Astrocyte of the hippocampus (primary cell): ENCODE data around the gene AGPAT3.
A peak's percentile ranks its signal among the peaks of the same experiment; 100 is the strongest.
"Not testable (repeated sequence)": the region's sequence is repeated elsewhere in the genome, so short reads cannot be mapped to it uniquely, and the experiment has no call there.

ENCODE experiments used
- DNase-seq: peaks from one replicate; pipeline ENCODE4 v3.0.0; 2011; ENCODE audit warnings: low read depth, low spot score

Gene AGPAT3, protein sequence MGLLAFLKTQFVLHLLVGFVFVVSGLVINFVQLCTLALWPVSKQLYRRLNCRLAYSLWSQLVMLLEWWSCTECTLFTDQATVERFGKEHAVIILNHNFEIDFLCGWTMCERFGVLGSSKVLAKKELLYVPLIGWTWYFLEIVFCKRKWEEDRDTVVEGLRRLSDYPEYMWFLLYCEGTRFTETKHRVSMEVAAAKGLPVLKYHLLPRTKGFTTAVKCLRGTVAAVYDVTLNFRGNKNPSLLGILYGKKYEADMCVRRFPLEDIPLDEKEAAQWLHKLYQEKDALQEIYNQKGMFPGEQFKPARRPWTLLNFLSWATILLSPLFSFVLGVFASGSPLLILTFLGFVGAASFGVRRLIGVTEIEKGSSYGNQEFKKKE

DNA sequence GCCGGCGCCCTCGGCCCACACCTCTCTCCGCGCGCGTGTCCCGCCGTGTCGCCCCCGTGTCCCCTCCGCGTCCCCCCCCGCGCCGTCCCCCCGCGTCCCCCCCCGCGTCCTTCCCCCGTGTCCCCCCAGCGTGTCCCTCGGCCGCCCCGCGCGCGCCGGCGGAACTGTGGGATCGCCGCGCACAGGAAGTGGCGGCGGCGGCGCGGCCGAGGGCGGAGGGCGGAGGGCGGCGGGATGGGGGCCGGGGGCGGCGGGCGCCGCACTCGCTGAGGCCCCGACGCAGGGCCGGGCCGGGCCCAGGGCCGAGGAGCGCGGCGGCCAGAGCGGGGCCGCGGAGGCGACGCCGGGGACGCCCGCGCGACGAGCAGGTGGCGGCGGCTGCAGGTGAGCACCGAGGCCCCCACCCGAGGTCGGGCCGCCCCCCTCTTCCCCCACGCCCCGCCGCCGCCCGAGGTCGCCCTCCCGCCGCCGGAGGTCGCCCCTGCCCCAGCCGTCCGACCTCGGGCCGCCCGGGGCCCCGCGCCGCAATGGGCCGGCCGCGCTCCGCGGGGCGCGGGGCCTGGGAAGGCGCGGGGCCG is at the start of gene AGPAT3:
TSS of gene AGPAT3 (plus strand) at position 262 of the 578 bp plus-strand sequence. CDS start 94,459 bp downstream, outside the sequence.
- peak; percentile 32 for DNase-seq

DNA sequence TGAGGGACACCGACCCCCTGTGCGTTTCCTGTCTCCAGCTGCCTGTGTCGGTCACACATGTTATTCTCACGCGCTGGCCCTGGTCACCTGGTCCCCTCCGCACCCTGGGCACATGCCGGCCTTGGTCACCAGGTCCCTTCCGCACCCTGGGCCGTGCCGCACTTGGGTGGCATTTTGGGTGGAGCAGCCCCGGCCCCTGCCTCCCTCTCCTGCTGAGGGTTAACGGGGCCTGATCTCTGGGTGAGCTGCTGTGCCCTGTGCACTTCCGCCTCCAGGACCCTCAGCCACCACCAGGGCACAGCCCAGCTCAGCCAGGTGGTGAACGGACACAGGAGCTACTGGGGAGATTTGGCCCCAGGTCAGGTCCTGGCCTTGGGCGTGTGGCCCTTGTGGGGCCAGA is 49.0 kb upstream of the AGPAT3 start:
- DNase-seq, result no peak

DNA sequence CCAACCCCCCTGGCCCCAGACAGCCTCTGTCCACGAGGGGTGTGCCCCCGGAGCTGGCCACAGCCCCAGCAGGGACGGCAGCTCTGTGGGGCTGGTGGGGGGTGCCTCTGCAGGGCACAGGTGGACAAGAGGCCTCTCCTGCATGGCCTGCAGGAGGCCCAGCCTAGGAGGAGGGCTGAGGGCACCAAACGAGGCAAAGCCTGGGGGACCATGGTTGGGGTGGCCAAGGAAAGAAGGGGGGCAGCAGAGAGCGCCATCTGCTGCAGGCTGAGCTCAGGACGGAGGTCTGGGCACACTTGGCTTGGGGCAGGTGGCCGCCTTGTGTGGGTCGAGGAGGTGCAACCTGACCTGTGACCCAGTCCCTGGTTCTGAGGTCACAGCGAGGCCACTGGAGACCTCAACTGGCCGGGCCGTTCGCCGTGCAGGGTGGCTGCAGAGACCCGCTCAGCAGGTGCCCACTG is 48.4 kb upstream of the AGPAT3 start:
- no peak for DNase-seq

DNA sequence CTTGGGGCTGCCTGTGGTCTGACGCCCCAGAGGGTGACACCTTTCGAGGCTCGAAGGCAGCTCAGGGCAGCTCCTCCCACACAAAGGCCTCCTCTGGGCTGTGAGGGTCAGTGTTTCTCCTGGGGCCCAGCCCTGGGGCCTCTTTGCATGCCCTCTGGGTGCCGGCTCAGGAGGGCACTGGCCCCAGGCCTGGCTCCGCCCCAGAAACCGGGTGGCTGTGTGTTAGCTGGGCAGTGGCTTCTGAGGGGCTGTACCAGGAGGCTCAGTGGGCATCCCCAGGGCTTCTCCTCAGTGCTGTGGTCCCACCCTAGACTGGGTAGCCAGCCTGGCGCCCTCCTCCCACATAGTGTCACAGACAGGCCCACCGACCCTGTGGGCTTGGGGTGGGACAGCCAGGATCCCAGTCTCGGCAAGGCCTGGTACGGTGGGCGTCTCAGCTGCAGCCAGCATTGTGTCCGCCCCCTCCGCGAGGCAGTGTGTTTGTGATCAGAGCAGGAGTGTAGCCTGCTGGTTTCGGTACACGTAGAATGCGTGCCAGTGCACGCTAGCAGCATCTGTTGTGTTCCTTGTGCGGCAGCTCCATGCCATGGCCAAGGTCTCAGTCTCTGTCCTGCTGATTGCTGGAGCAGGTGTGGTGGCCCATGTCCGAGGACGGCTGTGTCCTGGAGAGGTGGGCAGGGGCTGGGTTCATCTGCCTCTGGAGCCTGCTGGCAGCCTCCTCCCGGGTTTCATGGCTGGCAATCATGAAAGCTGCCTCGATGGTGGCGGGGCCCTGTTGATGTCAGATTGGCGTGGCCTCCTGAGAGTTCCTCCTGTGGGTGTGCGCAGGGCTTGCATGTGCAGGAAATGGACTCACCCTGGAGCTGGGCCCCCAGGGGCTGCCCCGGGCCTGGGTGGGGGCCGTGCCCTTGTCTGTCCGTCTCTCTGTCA is 47.6 kb upstream of the AGPAT3 start:
- DNase-seq, result no peak

DNA sequence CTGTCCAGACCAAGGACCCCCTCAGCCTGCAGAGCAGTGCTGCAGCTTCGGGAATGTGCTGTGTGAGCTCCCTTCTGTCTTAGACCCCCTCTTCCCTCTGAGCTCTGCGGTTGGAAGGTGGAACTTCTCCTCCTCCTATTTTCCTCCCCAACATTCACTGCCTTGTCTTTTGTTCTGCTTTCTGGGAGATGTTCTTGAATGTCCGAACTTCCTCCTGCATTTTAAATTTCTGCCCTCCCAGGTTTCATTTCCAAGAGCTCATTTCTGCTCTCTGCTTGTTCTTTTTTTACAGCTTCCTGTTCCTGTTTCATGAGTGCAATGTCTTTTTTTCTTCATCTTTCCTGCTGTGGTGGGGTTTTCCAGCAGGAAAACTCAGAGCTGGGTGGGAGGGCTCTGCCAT is 46.3 kb upstream of the AGPAT3 start:
- DNase-seq, result no peak

DNA sequence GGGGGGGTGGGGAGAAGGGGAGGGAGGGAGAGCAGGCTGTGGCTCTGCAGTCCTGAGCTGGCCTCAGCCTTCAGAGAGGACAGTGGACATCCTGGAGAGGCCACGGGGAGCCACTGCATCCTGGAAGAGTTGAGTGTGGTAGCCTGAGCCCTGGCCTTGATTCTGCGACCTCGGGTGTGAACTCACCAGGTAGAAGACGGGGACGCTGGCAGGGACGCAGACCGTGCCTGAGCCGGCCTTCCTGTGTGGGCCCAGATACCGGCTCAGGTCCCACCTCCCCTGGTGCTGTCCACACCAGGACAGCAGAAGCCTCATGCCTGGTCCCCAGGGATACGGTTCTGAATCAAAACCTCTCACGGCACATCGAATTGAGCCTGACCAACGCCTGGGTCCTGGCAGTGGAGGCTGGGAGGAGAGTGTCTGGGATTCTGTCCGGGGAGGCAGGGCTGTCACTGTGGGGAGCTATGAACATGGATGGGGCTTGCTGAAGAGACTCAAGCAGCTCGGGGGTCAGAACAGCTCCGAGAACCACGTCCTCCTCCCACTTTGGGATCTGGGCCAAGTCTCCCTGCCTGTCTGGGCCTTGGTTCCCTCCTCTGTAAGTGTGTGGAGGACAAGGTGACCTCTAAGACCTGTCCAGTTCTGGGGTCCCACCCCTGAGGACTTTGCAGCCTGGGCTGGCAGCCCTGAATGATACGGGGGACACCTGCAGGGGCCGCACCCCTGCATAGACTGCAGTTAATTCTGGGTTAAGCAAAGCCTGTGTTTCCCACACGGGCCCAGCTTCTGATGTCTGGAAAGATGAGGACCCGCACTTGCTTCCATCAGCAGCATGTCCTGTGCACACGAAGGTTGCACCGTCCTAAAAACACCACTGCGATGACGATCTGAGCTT is 45.3 kb upstream of the AGPAT3 start:
- no peak for DNase-seq

DNA sequence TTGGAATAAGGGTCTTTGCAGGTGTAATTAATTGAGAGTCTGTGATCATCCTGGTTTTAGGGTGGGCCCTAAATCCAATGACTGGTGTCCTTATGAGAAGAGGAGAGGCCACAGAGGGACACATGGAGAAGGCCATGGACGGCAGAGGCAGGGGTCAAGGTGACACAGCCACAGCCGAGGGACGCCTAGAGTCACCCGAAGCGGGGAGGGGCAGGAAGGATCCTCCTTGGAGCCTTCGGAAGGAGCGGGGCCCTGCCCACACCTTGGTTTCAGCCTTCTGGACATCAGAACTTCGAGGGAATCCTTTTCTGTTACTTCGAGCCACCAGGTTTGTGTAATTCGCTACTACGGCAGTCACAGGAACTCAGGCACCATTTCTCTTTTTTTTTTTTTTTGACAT is 44.6 kb upstream of the AGPAT3 start:
- no peak for DNase-seq

DNA sequence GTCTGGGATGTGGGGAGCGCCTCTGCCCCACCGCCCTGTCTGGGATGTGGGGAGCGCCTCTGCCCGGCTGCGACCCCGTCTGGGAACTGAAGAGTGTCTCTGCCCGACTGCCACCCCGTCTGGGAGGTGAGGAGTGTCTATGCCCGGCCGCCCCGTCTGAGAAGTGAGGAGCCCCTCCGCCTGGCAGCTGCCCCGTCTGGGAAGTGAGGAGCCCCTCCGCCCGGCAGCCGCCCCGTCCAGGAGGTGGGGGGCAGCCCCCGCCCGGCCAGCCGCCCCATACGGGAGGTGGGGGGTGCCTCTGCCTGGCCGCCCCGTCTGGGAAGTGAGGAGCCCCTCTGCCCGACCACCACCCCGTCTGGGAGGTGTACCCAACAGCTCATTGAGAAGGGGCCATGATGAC is 42.9 kb upstream of the AGPAT3 start:
- DNase-seq, result not testable (repeated sequence)

DNA sequence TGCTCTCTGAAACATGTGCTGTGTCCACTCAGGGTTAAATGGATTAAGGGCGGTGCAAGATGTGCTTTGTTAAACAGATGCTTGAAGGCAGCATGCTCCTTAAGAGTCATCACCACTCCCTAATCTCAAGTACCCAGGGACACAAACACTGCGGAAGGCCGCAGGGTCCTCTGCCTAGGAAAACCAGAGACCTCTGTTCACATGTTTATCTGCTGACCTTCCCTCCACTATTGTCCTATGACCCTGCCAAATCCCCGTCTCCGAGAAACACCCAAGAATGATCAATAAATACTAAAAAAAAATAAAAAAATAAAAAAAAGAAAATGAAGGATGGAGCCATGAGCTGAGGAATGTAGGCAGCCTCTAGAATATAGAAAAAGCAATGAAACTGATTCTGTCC is 42.3 kb upstream of the AGPAT3 start:
- DNase-seq, result not testable (repeated sequence)

DNA sequence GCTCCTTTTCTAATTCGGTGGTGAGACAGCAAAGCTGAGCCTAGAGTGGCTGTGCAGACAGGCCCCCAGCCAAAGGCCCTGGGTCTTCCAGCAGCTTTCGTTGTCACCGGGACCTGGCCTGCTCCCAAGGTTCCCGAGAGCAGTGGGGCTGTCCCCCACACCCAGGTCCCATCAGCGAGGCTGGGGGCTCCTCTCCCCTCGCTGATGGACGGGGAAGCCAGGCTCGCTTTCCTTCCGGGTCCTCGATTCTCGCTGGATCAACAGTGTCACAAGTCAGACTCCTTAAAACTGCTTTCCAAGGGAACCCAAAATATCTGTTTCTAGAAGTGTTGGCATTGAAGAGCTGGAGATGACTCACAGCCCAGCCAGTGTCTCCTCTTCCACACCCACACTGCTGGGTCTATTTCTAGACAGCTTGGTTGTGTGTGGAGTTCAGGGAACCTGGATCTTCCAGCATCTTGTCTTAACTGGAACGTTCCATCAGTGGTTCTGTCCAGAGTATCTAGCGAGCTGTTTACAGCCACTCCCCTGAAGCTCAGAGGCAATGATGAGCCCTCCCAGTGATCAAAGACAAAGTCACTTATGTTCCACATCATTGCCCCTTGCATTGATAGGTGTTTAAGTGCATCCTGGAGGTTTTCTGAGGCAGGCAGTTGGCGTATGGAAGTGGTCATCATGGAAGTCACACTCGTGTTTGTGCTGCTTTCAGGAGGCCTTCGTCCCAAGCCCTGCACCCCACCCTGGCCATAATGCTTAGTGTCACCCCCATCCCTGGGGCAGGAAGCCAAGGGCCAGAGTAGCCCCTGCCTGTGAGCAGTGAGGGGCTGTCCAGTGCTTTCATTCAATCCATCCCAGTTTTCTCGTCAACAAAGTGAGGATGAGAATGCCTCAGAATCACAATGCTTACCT is 40.4 kb upstream of the AGPAT3 start:
- DNase-seq, result no peak

DNA sequence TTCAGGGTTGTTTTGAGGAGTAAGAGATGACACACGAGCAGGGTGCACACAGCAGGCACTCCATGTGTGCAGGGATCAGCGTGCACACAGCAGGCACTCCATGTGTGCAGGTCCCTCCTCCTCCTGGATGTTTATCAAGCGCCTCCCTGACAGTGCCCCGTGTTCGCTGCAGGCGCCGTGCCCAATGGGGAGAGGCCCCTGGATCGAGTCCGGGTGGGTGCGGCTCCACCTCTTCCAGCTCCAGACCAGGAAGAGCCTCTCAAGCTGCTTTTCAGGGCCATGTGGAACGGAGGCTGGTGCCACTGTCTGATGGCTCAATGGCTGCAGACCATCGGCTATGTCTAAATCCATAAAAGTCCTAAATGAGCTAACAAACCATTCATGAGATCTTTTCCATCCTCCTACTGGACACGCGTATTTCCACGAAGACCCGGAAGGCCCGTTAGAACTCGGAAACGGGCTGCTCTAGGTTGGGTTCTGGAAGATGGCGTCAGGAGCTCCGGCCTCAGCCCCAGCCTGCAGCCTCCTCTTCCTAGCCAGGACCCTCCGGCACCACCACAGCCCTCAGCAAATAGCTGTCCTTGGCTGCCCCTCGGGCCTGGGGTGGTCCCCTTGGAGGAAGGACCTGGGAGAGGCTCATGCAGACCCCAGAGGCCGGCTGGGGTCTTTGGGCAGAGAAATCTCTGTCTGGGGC is 39.6 kb upstream of the AGPAT3 start:
- DNase-seq, result no peak

DNA sequence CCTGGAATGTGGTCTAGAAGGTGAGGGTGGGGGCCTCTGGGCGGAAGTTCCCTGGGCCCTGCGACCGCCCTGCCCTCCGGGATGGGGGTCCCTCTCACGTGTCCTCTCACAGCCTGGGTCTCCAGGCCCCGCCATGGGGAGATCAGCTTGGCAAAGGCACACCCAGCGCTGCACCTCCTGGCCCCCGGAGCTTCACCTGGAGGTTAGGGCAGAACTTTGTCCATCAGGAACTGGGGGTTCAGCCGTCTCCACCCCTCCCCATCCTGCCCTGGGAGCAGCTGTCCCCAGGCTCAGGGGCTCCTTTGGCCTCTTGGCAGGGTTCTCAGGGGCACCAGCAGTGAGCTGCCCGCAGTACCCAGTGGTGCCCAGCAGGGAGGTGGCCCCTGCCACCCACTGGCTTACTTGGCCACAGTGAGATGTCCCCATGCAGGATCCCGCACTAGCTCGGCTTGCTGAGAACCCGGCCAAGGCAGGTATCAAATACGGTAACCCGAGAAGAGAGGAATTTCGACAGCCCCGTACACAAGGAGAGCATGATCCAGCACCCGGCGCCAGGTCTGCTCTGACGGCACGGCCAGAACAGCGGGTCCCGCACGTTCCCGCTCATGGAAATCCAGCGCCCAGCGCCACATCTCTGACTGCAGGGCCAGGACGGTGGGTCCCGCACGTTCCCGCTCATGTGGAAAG is 38.9 kb upstream of the AGPAT3 start:
- peak; percentile 26 for DNase-seq

DNA sequence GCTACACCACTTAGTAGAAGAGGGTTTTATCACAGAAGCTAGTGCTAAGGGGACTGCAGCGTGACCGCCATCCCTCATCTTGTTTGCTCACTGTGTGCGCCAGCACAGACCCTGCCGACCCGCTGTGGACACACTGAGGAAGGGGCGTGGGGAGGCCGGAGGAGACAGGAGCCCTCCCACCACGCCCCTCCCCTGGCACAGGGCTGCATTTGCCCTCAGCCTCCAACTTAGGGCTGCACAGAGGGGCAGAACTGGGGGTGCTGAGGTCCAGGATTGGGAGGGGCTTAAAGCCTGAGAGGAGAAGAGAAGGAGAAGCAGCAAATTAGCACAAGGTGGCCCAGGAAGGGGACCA is 38.4 kb upstream of the AGPAT3 start:
- DNase-seq, result no peak

DNA sequence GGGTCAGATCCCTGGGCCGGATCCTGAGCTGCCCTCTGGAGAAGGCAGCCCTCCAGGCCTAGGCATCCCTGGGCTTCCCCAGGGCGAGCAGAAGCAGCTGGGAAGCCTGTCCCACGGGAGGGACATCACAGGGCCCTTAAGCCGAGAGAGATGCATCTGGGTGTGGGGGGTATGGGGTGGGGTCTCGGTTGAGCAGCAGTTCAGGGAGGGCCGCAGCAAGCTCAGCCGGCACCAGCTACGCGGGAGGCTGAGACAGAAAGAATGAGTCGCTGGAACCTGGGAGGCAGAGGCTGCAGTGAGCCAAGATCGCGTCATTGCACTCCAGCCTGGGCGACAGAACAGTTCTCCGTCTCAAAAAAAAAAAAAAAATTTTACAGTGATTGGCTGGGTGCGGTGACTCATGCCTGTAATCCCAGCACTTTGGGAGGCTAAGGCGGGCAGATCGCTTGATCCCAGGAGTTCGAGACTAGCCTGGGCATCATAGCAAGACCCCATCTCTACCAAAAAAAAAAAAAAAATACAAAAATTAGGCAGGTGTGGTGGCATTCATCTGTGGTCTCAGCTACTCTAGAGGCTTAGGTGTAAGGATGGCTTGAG is 37.9 kb upstream of the AGPAT3 start:
- DNase-seq, result peak; percentile 60

DNA sequence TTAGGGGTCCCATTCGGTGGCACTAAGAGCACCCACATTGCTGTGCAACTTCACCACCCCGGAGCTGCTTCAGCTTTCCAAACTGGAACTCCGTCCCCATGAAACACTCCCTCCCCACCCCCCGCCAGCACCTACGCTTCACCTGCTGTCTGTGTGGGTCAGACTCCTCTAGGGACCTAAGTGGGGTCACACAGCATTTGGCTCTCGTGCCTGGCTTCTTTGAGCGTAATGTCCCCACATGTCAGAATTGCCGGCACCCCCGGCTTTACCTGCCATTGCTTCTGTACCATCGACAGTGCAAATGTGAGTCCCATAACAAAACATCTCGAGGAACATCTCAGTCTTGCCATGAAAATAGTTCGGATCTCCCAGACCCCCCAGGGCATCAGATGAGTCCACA is 35.9 kb upstream of the AGPAT3 start:
- DNase-seq, result no peak

DNA sequence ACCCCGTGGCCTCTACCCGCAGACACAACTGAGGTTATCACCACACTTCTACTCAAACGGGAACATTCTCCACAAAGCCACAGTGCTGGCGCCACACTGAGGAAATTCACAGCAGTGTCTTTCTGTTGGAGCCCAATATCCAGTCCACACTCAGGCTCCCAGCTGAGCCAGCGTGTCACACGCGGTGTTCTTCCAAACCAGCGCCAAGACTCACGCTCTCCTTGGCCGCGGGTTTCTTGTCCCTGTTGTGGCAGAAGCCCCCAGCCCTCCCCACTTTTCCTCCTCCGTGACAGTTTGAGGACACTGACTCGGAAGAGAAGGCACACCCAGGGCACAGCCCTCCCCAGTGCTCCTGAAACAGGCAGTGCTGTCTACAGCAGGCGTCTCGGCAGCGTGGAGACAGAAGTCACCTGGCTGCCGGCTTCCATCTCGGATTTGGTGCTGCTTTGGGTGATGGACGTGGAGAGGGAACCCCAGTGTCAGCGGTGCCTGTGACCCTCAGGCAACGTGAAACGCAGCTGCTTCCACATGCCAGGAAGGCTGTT is 35.4 kb upstream of the AGPAT3 start:
- DNase-seq, result no peak

DNA sequence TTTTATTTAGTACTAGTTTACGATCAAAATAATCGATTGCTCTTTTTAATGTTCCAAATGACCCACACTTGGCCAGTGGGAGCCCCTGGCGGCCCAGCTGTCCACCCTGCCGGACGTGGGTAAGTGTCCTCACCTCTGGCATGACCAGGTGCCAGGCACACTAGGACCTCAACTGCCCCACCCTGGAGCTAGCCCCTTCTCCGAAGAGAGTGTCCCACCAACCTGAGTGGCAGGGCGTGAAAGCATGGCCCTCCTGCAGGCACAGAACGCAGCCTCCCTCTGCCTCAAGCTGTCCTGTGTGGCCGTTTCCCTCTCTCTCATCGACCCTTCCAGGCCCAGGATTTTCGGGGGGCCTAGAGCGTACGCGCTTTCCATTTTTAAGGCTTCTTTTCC is 32.9 kb upstream of the AGPAT3 start:
- DNase-seq, result no peak

DNA sequence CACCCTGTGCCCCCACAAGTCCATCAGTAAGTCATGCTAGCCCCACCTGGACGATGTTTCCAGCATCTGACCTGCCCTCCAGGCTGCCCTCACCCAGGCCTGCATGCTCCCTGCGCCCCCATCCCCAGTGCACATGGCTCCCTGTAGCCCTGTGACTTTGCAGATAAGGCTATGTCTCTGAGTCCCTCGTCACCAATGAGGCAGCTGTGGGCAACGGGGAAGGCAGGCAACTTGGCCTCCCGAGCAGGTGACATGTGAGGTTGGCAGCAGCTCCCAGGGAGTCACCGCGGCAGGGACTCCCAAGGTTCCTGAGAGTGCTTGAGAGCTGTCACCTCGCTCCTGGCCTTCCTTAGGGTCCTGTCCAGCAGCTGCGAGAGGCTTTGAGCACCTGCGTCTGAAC is 32.4 kb upstream of the AGPAT3 start:
- no peak for DNase-seq
